Naive thymus-derived CD4-positive, alpha-beta T cell (primary cell): ENCODE measurements around the gene KRTAP12-2. TPM values are rescaled to one million over a fixed set of nuclear protein-coding genes. Genes with fewer than 3 reads are reported as not detected.
A peak's percentile ranks its signal among the peaks of the same experiment; 100 is the strongest.
"Not testable (repeated sequence)": the region's sequence is repeated elsewhere in the genome, so short reads cannot be mapped to it uniquely, and the experiment has no call there.

Source experiments
- ATAC-seq: fragments of 150-1000 bp; cut with Tn5 transposase; 2 replicates; pipeline ENCODE4 v1.10.0; 2021; ENCODE audit warnings: mild to moderate bottlenecking, moderate library complexity
- CTCF ChIA-PET: fragments of 350-600 bp; sonication (Branson Sonifier 250); formaldehyde crosslinking; loops from one replicate; lab custom pipeline; 2021; ENCODE audit warnings: antibody characterized with exemption; lab: Charles Lee
- POLR2A ChIA-PET: fragments of 350-600 bp; sonication (Branson Sonifier 250); formaldehyde crosslinking; loops from one replicate; lab custom pipeline; 2021; ENCODE audit warnings: antibody characterized with exemption, inconsistent platforms; lab: Charles Lee
- DNase-seq, 9 donors: peaks; one replicate each; pipeline versions ENCODE4 v3.0.0 to v3.0.0-alpha.2; 2020 to 2022; ENCODE audit warnings: mixed read lengths in 1 of 9
- H3K27ac ChIP-seq: one replicate; pipeline ENCODE4 v1.7.0; 2013; ENCODE audit warnings: mild to moderate bottlenecking, low read depth, low read length, moderate library complexity
- H3K27me3 ChIP-seq, 2 donors: one replicate each; pipeline ENCODE4 v1.7.0; 2013; ENCODE audit warnings: low read length in 2 of 2, mild to moderate bottlenecking in 2 of 2, moderate library complexity in 2 of 2; ENCODE audit not compliant: control insufficient read depth in 2 of 2, insufficient read depth in 2 of 2
- H3K36me3 ChIP-seq, 3 experiments: 1 replicate in 2 of 3; 2 replicates in 1 of 3; pipeline ENCODE4 v1.7.0; 2013; ENCODE audit warnings: low read length in 3 of 3, mild to moderate bottlenecking in 3 of 3, moderate library complexity in 1 of 3; ENCODE audit not compliant: insufficient read depth in 3 of 3, control insufficient read depth in 2 of 3
- H3K4me1 ChIP-seq, 2 donors: one replicate each; pipeline ENCODE4 v1.7.0; 2013; ENCODE audit warnings: low read length in 2 of 2, mild to moderate bottlenecking in 2 of 2, moderate library complexity in 1 of 2; ENCODE audit not compliant: control insufficient read depth in 2 of 2, insufficient read depth in 2 of 2
- H3K4me3 ChIP-seq: 2 replicates; pipeline ENCODE4 v1.7.0; 2013; ENCODE audit warnings: mild to moderate bottlenecking, low read length
- H3K9me3 ChIP-seq, 3 experiments: 1 replicate in 2 of 3; 2 replicates in 1 of 3; pipeline ENCODE4 v1.7.0; 2013; ENCODE audit warnings: low read length in 3 of 3; ENCODE audit not compliant: control insufficient read depth in 2 of 3
- H3K27ac Mint-ChIP-seq, 9 donors: one replicate each; pipeline ENCODE4 v1.8.0; 2020 to 2022; ENCODE audit warnings: mixed read lengths in 9 of 9, mild to moderate bottlenecking in 8 of 9, moderate library complexity in 5 of 9, inconsistent platforms in 2 of 9
- H3K27me3 Mint-ChIP-seq, 5 donors: one replicate each; pipeline ENCODE4 v1.8.0; 2021 to 2022; ENCODE audit warnings: mixed read lengths in 5 of 5, mild to moderate bottlenecking in 1 of 5
- H3K36me3 Mint-ChIP-seq, 5 donors: one replicate each; pipeline ENCODE4 v1.8.0; 2020 to 2022; ENCODE audit warnings: mixed read lengths in 5 of 5, mild to moderate bottlenecking in 3 of 5, inconsistent platforms in 1 of 5
- H3K4me1 Mint-ChIP-seq, 7 donors: one replicate each; pipeline ENCODE4 v1.8.0; 2020 to 2022; ENCODE audit warnings: mixed read lengths in 7 of 7, mild to moderate bottlenecking in 3 of 7, inconsistent platforms in 1 of 7
- H3K4me3 Mint-ChIP-seq, 10 donors: one replicate each; pipeline ENCODE4 v1.8.0; 2020 to 2022; ENCODE audit warnings: mild to moderate bottlenecking in 10 of 10, mixed read lengths in 10 of 10, moderate library complexity in 6 of 10, inconsistent platforms in 2 of 10
- H3K9me3 Mint-ChIP-seq, 11 donors: one replicate each; pipeline ENCODE4 v1.8.0; 2020 to 2022; ENCODE audit warnings: mixed read lengths in 11 of 11, mild to moderate bottlenecking in 4 of 11, inconsistent platforms in 1 of 11, moderate library complexity in 1 of 11
- intact Hi-C, 2 donors: fragments of 100-400 bp; cut with micrococcal nuclease; formaldehyde crosslinking; loops; one replicate each; pipeline ENCODE4 v1.15.1; 2023
- polyA plus RNA-seq, 2 donors: library from polyadenylated mRNA; unstranded; fragments of 300-500 nt; fragmentation: Illumina TruSeq; gene quantifications; one replicate each; pipeline ENCODE4 v1.2.3, GENCODE V29; 2021
- total RNA-seq, 6 experiments: library from RNA in 5 of 6; stranded (reverse) in 5 of 6; gene quantifications; 1 replicate in 5 of 6; 2 replicates in 1 of 6; pipeline ENCODE4 v1.2.3 and lab custom pipeline; 2021 to 2026

The KRTAP12-2 gene
- total and polyA plus RNA-seq, 7 experiments from 2014 or later: not detected

GRCh38 chr21:44699502-44700001 is 32.8 kb upstream of the KRTAP12-2 start:
- H3K4me1 Mint-ChIP-seq: peaks cover 0 to 14% (median 9%) of the 10 kb centered on the region in 7 donors
- H3K4me3 ChIP-seq: no peak overlapping the region
- POLR2A ChIA-PET: interaction anchor here (0.5 kb wide), 1 partner anchor 48 kb away, joined by 3 read pairs; no protein-coding TSS in a partner anchor

GRCh38 chr21:44697811-44698734 is 31.3 kb upstream of the KRTAP12-2 start:
- Histone ChIP-seq H3K27ac (no peak overlapping the region), H3K27me3 (peaks cover 0 to 3% of the 10 kb centered on the region in 2 donors), H3K9me3 (no peaks in the 10 kb centered on the region), H3K4me1 (no peaks in the 10 kb centered on the region), H3K36me3 (no peaks in the 10 kb centered on the region), H3K4me3 (no peak overlapping the region)
- intact Hi-C loops: loop anchor here in 1 of 2 donors (10.0 kb wide), 1 partner anchor 153 kb away; the partner anchor contains the start of gene KRTAP10-1
- H3K36me3 Mint-ChIP-seq: peaks cover 0 to 4% (median 0%) of the 10 kb centered on the region in 5 donors
- H3K27ac Mint-ChIP-seq: peak overlapping the region in 1 of 9 donors; percentile 36
- H3K4me1 Mint-ChIP-seq: peaks cover 2 to 21% (median 12%) of the 10 kb centered on the region in 7 donors
- peaks cover 0 to 7% (median 4%) of the 10 kb centered on the region in 11 donors for H3K9me3 Mint-ChIP-seq
- POLR2A ChIA-PET: no interaction called here
- DNase-seq (no peak), ATAC-seq (no peak)
- peaks cover 53 to 73% (median 54%) of the 10 kb centered on the region in 5 donors for H3K27me3 Mint-ChIP-seq
- peak overlapping the region in 1 of 10 donors; percentile 42 for H3K4me3 Mint-ChIP-seq
- CTCF ChIA-PET: no interaction called here

More at GRCh38 chr21:44699502-44700001, 32.8 kb upstream of the KRTAP12-2 start:
- DNase-seq (no peak), ATAC-seq (no peak)
- Mint-ChIP-seq H3K27me3 (peaks cover 60 to 80% (median 68%) of the 10 kb centered on the region in 5 donors), H3K9me3 (peaks cover 0 to 6% (median under 1%) of the 10 kb centered on the region in 11 donors), H3K27ac (peak overlapping the region in 1 of 9 donors; percentile 70), H3K36me3 (peaks cover 0 to 4% (median 0%) of the 10 kb centered on the region in 5 donors), H3K4me3 (no peak overlapping the region)
- peaks cover 0 to 4% (median 0%) of the 10 kb centered on the region in 3 experiments for H3K9me3 ChIP-seq
- intact Hi-C loops: loop anchor here in 1 of 2 donors (10.0 kb wide), 1 partner anchor 155 kb away; the partner anchor contains the start of gene KRTAP10-1
- H3K27ac ChIP-seq: no peak overlapping the region
- H3K27me3 ChIP-seq: peaks cover 0 to 11% of the 10 kb centered on the region in 2 donors
- CTCF ChIA-PET: no interaction called here
- no peaks in the 10 kb centered on the region for H3K4me1 ChIP-seq
- no peaks in the 10 kb centered on the region for H3K36me3 ChIP-seq

- ChIA-PET CTCF (interaction anchor here (0.7 kb wide), 1 partner anchor 187 kb away, joined by 4 read pairs; no protein-coding TSS in a partner anchor), POLR2A (interaction anchor here (1.1 kb wide), 1 partner anchor 79 kb away, joined by 4 read pairs; no protein-coding TSS in a partner anchor)
- not testable (repeated sequence) for H3K4me3 ChIP-seq, H3K4me1 ChIP-seq, H3K36me3 Mint-ChIP-seq, H3K27me3 ChIP-seq, H3K9me3 ChIP-seq, H3K36me3 ChIP-seq, ATAC-seq, DNase-seq, H3K27ac ChIP-seq
- Mint-ChIP-seq H3K4me1 (peaks cover 2 to 24% (median 12%) of the 10 kb centered on the region in 7 donors), H3K9me3 (peaks cover 0 to 13% (median 9%) of the 10 kb centered on the region in 11 donors), H3K4me3 (peak within 1 kb of the TSS in 1 of 10 donors; percentile 42), H3K27me3 (peaks cover 45 to 73% (median 48%) of the 10 kb centered on the region in 5 donors), H3K27ac (peak within 1 kb of the TSS in 4 of 9 donors; percentile 24 to 82 (median 44))
- intact Hi-C loops: loop anchor here in 1 of 2 donors (10.0 kb wide), 1 partner anchor 152 kb away; the partner anchor contains the start of gene KRTAP10-1
Measured at GRCh38 chr21:44697172-44697810, 30.6 kb upstream of the KRTAP12-2 start, which contains the start of gene KRTAP10-12. TSS of gene KRTAP10-12 (plus strand) at chr21:44697172. CDS start at chr21:44697202, 30 bp downstream.

GRCh38 chr21:44696572-44696971 is 29.8 kb upstream of the KRTAP12-2 start:
- Histone ChIP-seq H3K27me3 (peaks cover 0 to 2% of the 10 kb centered on the region in 2 donors), H3K9me3 (no peaks in the 10 kb centered on the region), H3K36me3 (no peaks in the 10 kb centered on the region), H3K4me3 (no peak overlapping the region), H3K27ac (no peak overlapping the region), H3K4me1 (no peaks in the 10 kb centered on the region)
- Mint-ChIP-seq H3K4me3 (no peak overlapping the region), H3K9me3 (peaks cover 0 to 19% (median 8%) of the 10 kb centered on the region in 11 donors), H3K27me3 (peaks cover 38 to 73% (median 43%) of the 10 kb centered on the region in 5 donors), H3K4me1 (peaks cover 2 to 31% (median 16%) of the 10 kb centered on the region in 7 donors), H3K36me3 (peaks cover 0 to 9% (median 3%) of the 10 kb centered on the region in 5 donors), H3K27ac (peak overlapping the region in 1 of 9 donors; percentile 24)
- ChIA-PET POLR2A (interaction anchor here (1.1 kb wide), 1 partner anchor 78 kb away, joined by 4 read pairs; no protein-coding TSS in a partner anchor), CTCF (interaction anchor here (0.5 to 0.6 kb wide), 2 partner anchors 363 to 733 kb away, joined by 3 read pairs; no protein-coding TSS in a partner anchor)
- DNase-seq (no peak), ATAC-seq (no peak)
- intact Hi-C loops: loop anchor here in 1 of 2 donors (10.0 kb wide), 1 partner anchor 152 kb away; the partner anchor contains the start of gene KRTAP10-1

GRCh38 chr21:44695641-44696040 is 28.9 kb upstream of the KRTAP12-2 start:
- ATAC-seq: no peak
- Mint-ChIP-seq H3K27me3 (peaks cover 29 to 72% (median 35%) of the 10 kb centered on the region in 5 donors), H3K36me3 (peaks cover 0 to 9% (median 3%) of the 10 kb centered on the region in 5 donors), H3K4me3 (no peak overlapping the region), H3K4me1 (peaks cover 2 to 38% (median 23%) of the 10 kb centered on the region in 7 donors), H3K9me3 (peaks cover 0 to 19% (median 8%) of the 10 kb centered on the region in 11 donors), H3K27ac (peak overlapping the region in 1 of 9 donors; percentile 82)
- no peak for DNase-seq
- intact Hi-C loops: loop anchor here in 1 of 2 donors (10.0 kb wide), 1 partner anchor 151 kb away; the partner anchor contains the start of gene KRTAP10-1
- H3K27me3 ChIP-seq: peaks cover 0 to 2% of the 10 kb centered on the region in 2 donors
- ChIA-PET POLR2A (no interaction called here), CTCF (no interaction called here)
- no peaks in the 10 kb centered on the region for H3K9me3 ChIP-seq
- no peak overlapping the region for H3K27ac ChIP-seq
- no peak overlapping the region for H3K4me3 ChIP-seq
- H3K4me1 ChIP-seq: no peaks in the 10 kb centered on the region
- H3K36me3 ChIP-seq: no peaks in the 10 kb centered on the region
